Measurements from ENCODE around the gene SERTAD4.

SERTAD4 gene

GRCh38 chr1:210260096-210260495 lies 27.5 kb downstream of the SERTAD4 start:
- no peak for DNase-seq (ENCODE audit: low read depth)

- peak; percentile 54 for DNase-seq (ENCODE audit: low read depth)
Observed at GRCh38 chr1:210262167-210262896, 29.7 kb downstream of the SERTAD4 start.

GRCh38 chr1:210262897-210263272 lies 30.3 kb downstream of the SERTAD4 start:
- no peak for DNase-seq (ENCODE audit: low read depth)

GRCh38 chr1:210263963-210264362 lies 31.4 kb downstream of the SERTAD4 start:
- DNase-seq (ENCODE audit: low read depth): no peak

- DNase-seq (ENCODE audit: low read depth): peak; percentile 28
Observed at GRCh38 chr1:210264496-210265380, 32.1 kb downstream of the SERTAD4 start.

- DNase-seq (ENCODE audit: low read depth): peak; percentile 46
Observed at GRCh38 chr1:210265392-210265955, 32.9 kb downstream of the SERTAD4 start.

GRCh38 chr1:210269981-210270380 lies 37.4 kb downstream of the SERTAD4 start:
- DNase-seq (ENCODE audit: low read depth): no peak

GRCh38 chr1:210272666-210273065 lies 40.1 kb downstream of the SERTAD4 start:
- no peak for DNase-seq (ENCODE audit: low read depth)

- DNase-seq (ENCODE audit: low read depth): no peak
Observed at GRCh38 chr1:210280221-210280620, 47.6 kb downstream of the SERTAD4 start.

- no peak for DNase-seq (ENCODE audit: low read depth)
Observed at GRCh38 chr1:210288116-210288515, 55.5 kb downstream of the SERTAD4 start.

GRCh38 chr1:210289248-210289647 lies 56.7 kb downstream of the SERTAD4 start:
- DNase-seq (ENCODE audit: low read depth): no peak

- DNase-seq (ENCODE audit: low read depth): no peak
Observed at GRCh38 chr1:210291081-210291764, 58.6 kb downstream of the SERTAD4 start.

- DNase-seq (ENCODE audit: low read depth): peak; percentile 15
Observed at GRCh38 chr1:210291786-210292230, 59.2 kb downstream of the SERTAD4 start.

GRCh38 chr1:210292231-210292871 lies 59.8 kb downstream of the SERTAD4 start:
- DNase-seq (ENCODE audit: low read depth): peak; percentile 70

- DNase-seq (ENCODE audit: low read depth): peak; percentile 39
Observed at GRCh38 chr1:210293171-210293607, 60.6 kb downstream of the SERTAD4 start.

GRCh38 chr1:210294999-210295745 lies 62.6 kb downstream of the SERTAD4 start:
- peak; percentile 23 for DNase-seq (ENCODE audit: low read depth)

All from ELR (cell line).